ENCODE measurements around the gene KRT6A.
"Not testable (repeated sequence)": the region's sequence is repeated elsewhere in the genome, so short reads cannot be mapped to it uniquely, and the experiment has no call there.

- TF ChIP-seq, protein P1, sequence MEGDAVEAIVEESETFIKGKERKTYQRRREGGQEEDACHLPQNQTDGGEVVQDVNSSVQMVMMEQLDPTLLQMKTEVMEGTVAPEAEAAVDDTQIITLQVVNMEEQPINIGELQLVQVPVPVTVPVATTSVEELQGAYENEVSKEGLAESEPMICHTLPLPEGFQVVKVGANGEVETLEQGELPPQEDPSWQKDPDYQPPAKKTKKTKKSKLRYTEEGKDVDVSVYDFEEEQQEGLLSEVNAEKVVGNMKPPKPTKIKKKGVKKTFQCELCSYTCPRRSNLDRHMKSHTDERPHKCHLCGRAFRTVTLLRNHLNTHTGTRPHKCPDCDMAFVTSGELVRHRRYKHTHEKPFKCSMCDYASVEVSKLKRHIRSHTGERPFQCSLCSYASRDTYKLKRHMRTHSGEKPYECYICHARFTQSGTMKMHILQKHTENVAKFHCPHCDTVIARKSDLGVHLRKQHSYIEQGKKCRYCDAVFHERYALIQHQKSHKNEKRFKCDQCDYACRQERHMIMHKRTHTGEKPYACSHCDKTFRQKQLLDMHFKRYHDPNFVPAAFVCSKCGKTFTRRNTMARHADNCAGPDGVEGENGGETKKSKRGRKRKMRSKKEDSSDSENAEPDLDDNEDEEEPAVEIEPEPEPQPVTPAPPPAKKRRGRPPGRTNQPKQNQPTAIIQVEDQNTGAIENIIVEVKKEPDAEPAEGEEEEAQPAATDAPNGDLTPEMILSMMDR (conservative IDR thresholded peaks at IDR 0.05) = not testable (repeated sequence)
- not testable (repeated sequence) for TF ChIP-seq ZFX (IDR thresholded peaks at IDR 0.05)
Observed at GRCh38 chr12:52447196-52447595, 45.9 kb downstream of the KRT6A start.
